Vagina (tissue), 2 donors: ENCODE results near the gene H6PD. TPM values are rescaled to one million over a fixed set of nuclear protein-coding genes. Genes with fewer than 3 reads are reported as not detected.

Experiments used
- DNase-seq, 2 donors: peaks; one replicate each; pipeline ENCODE4 v3.0.0-alpha.2; 2017; ENCODE audit errors: extremely low spot score in 2 of 2
- H3K27ac ChIP-seq: fragments of 200-600 bp; sonication (generic); one replicate; pipeline ENCODE4 v1.5.1; 2019
- H3K27me3 ChIP-seq: fragments of 200-600 bp; sonication (generic); one replicate; pipeline ENCODE4 v1.5.1; 2019
- H3K36me3 ChIP-seq, 2 donors: fragments of 200-600 bp; sonication (generic); one replicate each; pipeline ENCODE4 v1.5.1; 2017 to 2019
- H3K4me1 ChIP-seq: fragments of 200-600 bp; sonication (generic); one replicate; pipeline ENCODE4 v1.5.1; 2019
- H3K4me3 ChIP-seq, 2 donors: fragments of 200-600 bp; sonication (generic); 1 replicate in 1 of 2; 2 replicates in 1 of 2; pipeline ENCODE4 v1.5.1; 2016 to 2019
- H3K9me3 ChIP-seq: fragments of 200-600 bp; sonication (generic); one replicate; pipeline ENCODE4 v1.5.1; 2019
- POLR2A ChIP-seq, 2 donors: fragments of 450-650 bp; IDR thresholded peaks; one replicate each; pipeline ENCODE4 v1.6.1; 2017; ENCODE audit warnings: antibody characterized with exemption in 2 of 2, mild to moderate bottlenecking in 2 of 2, moderate library complexity in 2 of 2
- POLR2AphosphoS5 ChIP-seq, 2 donors: sonication (generic); formaldehyde crosslinking; IDR thresholded peaks; one replicate each; pipeline ENCODE4 v1.9.0; 2017; ENCODE audit warnings: antibody characterized with exemption in 2 of 2, mild to moderate bottlenecking in 2 of 2, low read depth in 1 of 2; ENCODE audit not compliant: insufficient read depth in 1 of 2
- intact Hi-C: fragments of 100-400 bp; cut with DNase I; formaldehyde crosslinking; loops from one replicate; pipeline ENCODE4 v1.15.1; 2023
- total RNA-seq: library from RNA; depleted of rRNA; stranded (reverse); fragments of >200 nt; gene quantifications from one replicate; pipeline ENCODE4 v1.2.3, GENCODE V29; 2016
- TF ChIP-seq, protein P1 (sequence below), 3 experiments: fragments of 450-650 bp in 2 of 3; fragments of 200-600 bp in 1 of 3; sonication (generic) in 1 of 3; IDR thresholded peaks; one replicate each; pipeline ENCODE4 v1.5.1; 2017 to 2019; ENCODE audit warnings: antibody characterized with exemption in 3 of 3, mild to moderate bottlenecking in 2 of 3, moderate library complexity in 2 of 3

The H6PD gene
- total RNA-seq, 1 donor from 2014 or later = 65.1 TPM

DNA sequence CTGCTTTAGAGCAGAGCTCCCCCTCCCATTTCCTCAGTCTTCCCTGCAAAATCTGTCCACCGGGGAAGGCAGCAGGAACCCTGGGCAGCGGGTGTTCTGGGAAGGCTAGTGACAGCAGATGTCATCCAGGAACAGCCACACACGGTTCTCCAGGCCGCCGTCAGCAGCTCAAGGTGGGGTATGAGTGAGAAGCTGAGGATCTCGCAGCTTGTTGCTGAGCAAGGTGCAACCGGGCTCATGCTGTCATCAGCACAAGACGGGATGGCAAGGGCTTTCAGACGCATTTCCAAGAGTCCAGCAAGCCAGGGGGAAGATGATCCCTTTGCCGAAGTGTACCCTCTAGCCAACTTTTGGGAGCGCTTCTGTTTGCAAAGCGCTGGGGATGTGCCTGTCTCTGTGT, 35.1 kb downstream of the H6PD start:
- DNase-seq = no peak
- Histone ChIP-seq H3K4me1 (peaks cover 20% of the 10 kb centered on the region), H3K27me3 (no peaks in the 10 kb centered on the region), H3K27ac (no peak overlapping the region), H3K9me3 (no peaks in the 10 kb centered on the region), H3K4me3 (no peak overlapping the region), H3K36me3 (peaks cover 0 to under 1% of the 10 kb centered on the region in 2 donors)
- intact Hi-C loops = no loop called here
- TF ChIP-seq POLR2AphosphoS5 (IDR thresholded peaks at IDR 0.05; ENCODE audit: insufficient read depth in 1 of 2, low read depth in 1 of 2) (no peak), POLR2A (IDR thresholded peaks at IDR 0.05) (no peak)
- TF ChIP-seq, protein P1, sequence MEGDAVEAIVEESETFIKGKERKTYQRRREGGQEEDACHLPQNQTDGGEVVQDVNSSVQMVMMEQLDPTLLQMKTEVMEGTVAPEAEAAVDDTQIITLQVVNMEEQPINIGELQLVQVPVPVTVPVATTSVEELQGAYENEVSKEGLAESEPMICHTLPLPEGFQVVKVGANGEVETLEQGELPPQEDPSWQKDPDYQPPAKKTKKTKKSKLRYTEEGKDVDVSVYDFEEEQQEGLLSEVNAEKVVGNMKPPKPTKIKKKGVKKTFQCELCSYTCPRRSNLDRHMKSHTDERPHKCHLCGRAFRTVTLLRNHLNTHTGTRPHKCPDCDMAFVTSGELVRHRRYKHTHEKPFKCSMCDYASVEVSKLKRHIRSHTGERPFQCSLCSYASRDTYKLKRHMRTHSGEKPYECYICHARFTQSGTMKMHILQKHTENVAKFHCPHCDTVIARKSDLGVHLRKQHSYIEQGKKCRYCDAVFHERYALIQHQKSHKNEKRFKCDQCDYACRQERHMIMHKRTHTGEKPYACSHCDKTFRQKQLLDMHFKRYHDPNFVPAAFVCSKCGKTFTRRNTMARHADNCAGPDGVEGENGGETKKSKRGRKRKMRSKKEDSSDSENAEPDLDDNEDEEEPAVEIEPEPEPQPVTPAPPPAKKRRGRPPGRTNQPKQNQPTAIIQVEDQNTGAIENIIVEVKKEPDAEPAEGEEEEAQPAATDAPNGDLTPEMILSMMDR (IDR thresholded peaks at IDR 0.05) = no peak

DNA sequence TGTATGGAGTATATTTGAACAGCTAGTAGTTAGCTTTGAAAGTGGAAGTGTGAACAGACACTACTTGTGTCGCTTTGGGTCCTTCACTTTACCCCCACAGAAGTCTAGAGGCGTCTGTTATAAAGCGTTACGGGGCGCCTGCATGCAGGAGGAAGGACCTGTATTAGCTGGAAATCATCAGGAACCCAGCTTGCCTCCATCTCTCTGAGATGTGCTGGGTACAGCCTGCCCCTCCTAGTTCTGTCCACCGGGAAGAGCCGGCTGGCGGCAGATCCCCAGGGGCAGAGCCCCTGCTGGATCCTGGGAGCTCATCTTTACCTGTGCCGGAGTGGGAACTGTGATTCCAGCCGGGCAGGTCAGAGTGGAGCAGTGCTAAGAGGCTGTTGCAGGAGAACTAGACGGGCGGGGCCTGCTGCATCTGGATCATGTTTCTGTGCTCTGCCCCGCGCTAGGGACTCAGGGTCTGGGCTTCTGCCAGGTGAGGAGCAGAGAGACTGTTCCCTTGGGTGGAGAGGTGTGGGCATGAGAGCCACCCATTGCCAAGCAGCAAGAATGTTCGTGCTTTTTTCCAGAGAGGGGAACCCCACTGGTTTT, 35.8 kb downstream of the H6PD start:
- TF ChIP-seq POLR2A (IDR thresholded peaks at IDR 0.05) = no peak
- TF ChIP-seq POLR2AphosphoS5 (IDR thresholded peaks at IDR 0.05; ENCODE audit: insufficient read depth in 1 of 2, low read depth in 1 of 2) = peak in 1 of 2 donors; percentile 12
- no peaks in the 10 kb centered on the region for H3K9me3 ChIP-seq
- no peak overlapping the region for H3K4me3 ChIP-seq
- no peak for DNase-seq
- H3K36me3 ChIP-seq = no peaks in the 10 kb centered on the region
- intact Hi-C loops = no loop called here
- H3K4me1 ChIP-seq = peaks cover 22% of the 10 kb centered on the region
- H3K27me3 ChIP-seq = no peaks in the 10 kb centered on the region
- H3K27ac ChIP-seq = no peak overlapping the region

DNA sequence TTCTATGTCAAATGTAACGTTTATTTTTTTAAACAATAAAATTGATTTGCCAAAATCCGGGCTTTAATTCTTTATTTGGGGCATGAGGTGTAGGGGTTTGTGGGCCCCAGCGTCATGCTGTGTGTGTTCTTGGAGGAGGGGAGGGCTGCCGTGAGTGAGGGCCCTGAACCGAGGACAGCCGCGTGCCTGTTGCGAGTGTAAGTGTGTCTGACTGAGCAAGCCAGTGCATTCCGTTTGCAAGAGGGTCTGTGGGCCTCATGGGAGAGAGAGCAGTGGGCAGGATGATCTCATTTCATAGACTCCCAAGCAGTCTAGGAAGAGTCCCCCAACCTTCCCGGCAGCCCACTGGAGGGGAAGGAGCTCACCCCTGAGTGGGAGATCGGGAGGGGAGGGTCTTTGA, 36.7 kb downstream of the H6PD start:
- Histone ChIP-seq H3K27ac (no peak overlapping the region), H3K4me1 (peaks cover 30% of the 10 kb centered on the region), H3K9me3 (no peaks in the 10 kb centered on the region), H3K4me3 (no peak overlapping the region), H3K36me3 (no peaks in the 10 kb centered on the region), H3K27me3 (no peaks in the 10 kb centered on the region)
- intact Hi-C loops = no loop called here
- DNase-seq = no peak
- TF ChIP-seq POLR2AphosphoS5 (IDR thresholded peaks at IDR 0.05; ENCODE audit: insufficient read depth in 1 of 2, low read depth in 1 of 2) = no peak
- TF ChIP-seq, protein P1 (IDR thresholded peaks at IDR 0.05) = no peak
- TF ChIP-seq POLR2A (IDR thresholded peaks at IDR 0.05) = no peak

DNA sequence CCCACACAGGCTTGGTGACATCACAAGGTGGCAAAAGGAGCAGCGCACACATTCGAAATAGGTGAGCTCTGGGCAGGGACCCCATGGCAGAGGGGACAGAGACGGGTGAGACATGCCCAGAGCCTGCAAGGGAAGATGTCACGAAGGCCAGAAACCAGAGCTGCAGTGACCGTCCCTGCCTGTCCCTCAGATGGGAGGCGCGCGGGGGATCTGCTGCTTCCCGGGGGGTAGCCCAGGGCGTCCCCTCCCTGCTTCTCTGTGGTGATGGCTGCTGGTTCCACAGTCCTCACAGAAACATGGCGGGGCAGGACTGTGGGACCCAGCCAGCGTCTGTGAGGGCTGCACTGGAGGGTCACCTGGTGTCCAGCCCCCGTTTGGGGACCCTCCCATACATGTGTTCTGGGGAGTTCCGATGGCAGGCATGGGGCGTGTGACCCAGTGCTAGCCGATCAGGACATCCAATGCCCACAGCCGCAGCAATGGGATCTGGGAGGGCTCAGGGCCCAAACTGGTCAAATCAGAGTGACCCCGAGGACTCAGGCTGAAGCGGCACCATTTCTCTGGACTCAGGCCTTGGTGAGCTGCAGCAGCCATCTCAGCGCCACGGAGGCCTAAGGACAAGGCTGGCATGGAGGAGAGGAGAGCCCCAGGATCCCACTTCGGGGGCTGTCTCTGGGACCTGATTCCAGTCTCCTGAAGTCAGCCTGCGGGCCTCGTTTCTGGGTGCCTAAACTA, 37.5 kb downstream of the H6PD start:
- H3K9me3 ChIP-seq = no peaks in the 10 kb centered on the region
- H3K4me1 ChIP-seq = peaks cover 24% of the 10 kb centered on the region
- H3K36me3 ChIP-seq = no peaks in the 10 kb centered on the region
- TF ChIP-seq, protein P1 (IDR thresholded peaks at IDR 0.05) = no peak
- TF ChIP-seq POLR2A (IDR thresholded peaks at IDR 0.05) (no peak), POLR2AphosphoS5 (IDR thresholded peaks at IDR 0.05; ENCODE audit: insufficient read depth in 1 of 2, low read depth in 1 of 2) (no peak)
- H3K27me3 ChIP-seq = no peaks in the 10 kb centered on the region
- no peak for DNase-seq
- H3K27ac ChIP-seq = no peak overlapping the region
- H3K4me3 ChIP-seq = no peak overlapping the region
- intact Hi-C loops = no loop called here

DNA sequence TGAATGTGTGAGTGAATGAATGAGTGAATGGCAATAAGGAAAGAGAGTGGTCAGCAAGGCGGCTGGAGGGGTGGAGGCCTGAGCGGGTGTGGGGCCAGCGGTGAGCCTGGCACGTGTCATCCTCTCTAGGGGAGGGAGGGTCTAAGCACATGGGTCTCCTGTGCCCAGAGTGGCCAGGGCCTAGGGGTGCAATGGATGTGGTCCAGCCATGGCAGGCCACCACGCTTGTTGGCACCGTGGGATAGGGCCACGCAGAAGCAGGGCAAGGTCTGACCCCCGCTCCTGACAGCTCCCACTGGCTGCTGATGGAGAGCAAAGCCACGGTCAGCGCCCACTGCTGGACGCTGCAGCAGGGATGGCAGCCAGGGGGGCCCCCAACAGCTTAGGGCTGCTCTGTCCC, 38.6 kb downstream of the H6PD start:
- Histone ChIP-seq H3K4me3 (no peak overlapping the region), H3K36me3 (no peaks in the 10 kb centered on the region), H3K9me3 (no peaks in the 10 kb centered on the region), H3K27me3 (no peaks in the 10 kb centered on the region), H3K27ac (no peak overlapping the region), H3K4me1 (peaks cover 18% of the 10 kb centered on the region)
- no peak for DNase-seq
- intact Hi-C loops = no loop called here
- TF ChIP-seq, protein P1 (IDR thresholded peaks at IDR 0.05) = no peak
- no peak for TF ChIP-seq POLR2A (IDR thresholded peaks at IDR 0.05)
- no peak for TF ChIP-seq POLR2AphosphoS5 (IDR thresholded peaks at IDR 0.05; ENCODE audit: insufficient read depth in 1 of 2, low read depth in 1 of 2)
